Activated effector memory CD4-positive, alpha-beta T cell treated with anti-CD3 and anti-CD28 coated beads, Interleukin-2, amount 50 U/mL, for 16 hours (primary cell): ENCODE data around the gene ESR1.
"Not testable (repeated sequence)": the region's sequence is repeated elsewhere in the genome, so short reads cannot be mapped to it uniquely, and the experiment has no call there.

Experiments
- DNase-seq: peaks from one replicate; pipeline ENCODE4 v3.0.0-alpha.2; 2020

Gene ESR1

GRCh38 chr6:151814614-151815013, 7.1 kb downstream of the ESR1 start:
- DNase-seq = no peak

GRCh38 chr6:151822252-151823111, 15.0 kb downstream of the ESR1 start:
- DNase-seq = no peak

GRCh38 chr6:151826517-151827142, 19.1 kb downstream of the ESR1 start:
- no peak for DNase-seq

- no peak for DNase-seq
Measured at GRCh38 chr6:151832710-151833109, 25.2 kb downstream of the ESR1 start.

DNA sequence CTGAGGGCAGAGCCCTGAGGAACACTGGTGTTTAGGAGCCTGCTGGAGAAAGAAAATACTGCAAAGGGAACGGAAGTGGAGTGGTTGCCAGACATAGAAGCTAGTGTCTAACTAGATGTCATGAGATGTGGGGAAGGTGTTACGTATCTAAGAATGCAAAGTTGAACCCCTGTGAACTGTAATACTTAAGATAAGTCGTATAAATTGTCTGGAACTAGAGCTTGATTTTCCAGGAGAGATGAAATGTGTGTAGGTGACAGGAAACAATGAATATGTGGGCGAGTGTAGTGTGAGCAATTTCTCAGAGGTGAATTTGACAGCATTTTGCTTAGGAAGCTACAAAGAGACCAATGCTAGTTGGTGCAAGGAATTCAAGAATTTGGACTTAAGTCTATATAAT, 27.9 kb downstream of the ESR1 start:
- DNase-seq = no peak

- DNase-seq = no peak
Measured at GRCh38 chr6:151837223-151837622, 29.7 kb downstream of the ESR1 start.

GRCh38 chr6:151842816-151843215, 35.3 kb downstream of the ESR1 start:
- no peak for DNase-seq

- no peak for DNase-seq
Measured at GRCh38 chr6:151847064-151847463, 39.6 kb downstream of the ESR1 start.

DNA sequence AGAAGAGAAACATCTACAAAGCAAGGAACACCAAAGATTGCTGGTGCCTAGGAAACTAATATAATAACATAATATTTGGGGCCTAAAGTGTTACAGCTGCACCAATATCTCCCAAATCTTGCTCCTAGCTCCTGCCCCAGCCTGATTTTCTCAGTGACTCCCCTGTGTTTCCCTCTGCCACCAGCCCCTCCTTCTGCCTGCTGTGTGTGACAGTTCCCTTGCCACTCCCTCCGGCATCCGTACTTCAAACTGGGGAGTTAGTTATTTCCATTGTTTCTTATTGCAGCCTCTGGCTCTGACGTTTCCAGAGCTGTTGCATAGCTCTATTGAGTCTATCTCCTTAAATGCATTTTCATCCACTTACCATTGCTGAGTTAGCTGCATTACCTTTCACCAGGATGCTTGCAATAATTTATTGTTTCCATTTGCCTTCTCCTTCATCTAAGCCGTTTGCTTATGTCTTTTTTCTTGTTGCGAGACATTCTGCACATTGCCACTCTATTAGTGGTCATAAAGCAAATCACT, 43.1 kb downstream of the ESR1 start:
- no peak for DNase-seq

DNA sequence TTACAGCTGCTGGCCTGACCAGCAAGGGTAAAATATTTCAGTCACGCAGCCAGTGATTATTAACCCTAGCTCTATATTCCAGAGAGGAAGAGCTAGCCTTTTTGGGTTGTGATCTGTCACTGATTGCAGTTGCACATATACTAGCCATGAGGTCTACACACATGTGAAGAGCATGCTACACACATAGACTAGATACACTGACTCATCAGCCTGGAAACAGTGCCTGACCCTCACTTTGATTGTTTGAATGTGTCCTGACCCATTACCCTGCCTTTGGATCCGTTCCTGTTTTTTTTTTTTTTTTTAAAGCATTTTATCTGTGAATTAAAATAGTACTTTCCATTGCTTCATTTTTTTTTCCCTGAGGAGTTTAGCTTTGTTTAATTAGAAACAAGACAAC, 50.8 kb downstream of the ESR1 start:
- no peak for DNase-seq

- no peak for DNase-seq
Measured at GRCh38 chr6:151862461-151862860, 55.0 kb downstream of the ESR1 start.

DNA sequence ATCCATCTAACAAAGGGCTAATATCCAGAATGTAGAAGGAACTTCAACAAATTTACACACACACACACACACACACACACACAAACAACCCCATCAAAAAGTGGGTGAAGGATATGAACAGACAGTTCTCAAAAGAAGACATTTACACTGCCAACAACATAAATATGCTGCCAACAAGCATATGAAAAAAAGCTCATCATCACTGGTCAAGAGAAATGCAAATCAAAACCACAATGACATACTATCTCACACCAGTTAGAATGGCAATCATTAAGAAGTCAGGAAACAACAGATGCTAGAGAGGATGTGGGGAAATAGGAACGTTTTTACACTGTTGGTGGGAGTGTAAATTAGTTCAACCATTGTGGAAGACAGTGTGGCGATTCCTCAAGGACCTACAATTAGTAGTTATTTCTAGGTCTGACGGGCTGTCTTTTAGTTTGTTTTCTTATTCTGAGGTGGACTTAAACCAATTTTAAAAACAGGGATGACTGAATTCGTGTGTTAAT, 59.9 kb downstream of the ESR1 start:
- not testable (repeated sequence) for DNase-seq

DNA sequence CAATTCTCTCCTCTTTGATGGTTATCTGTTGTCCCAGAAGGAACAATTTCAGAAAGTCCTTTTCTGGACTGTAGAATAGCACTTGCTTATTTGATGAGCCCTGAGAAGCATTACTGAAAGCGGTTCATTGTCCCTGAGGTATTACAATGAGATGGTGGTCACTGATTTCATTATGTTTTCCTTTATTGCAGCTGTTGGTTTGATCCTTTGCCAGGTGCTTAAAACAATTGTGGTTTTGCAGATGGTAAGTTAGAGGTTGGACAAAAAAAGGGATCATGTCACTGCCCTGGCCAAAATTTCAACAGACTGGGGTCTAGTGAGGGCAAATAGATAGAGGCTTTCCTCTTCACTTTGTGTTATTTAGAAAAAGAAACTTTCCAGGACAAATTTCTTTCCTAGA, 61.9 kb downstream of the ESR1 start:
- no peak for DNase-seq

DNA sequence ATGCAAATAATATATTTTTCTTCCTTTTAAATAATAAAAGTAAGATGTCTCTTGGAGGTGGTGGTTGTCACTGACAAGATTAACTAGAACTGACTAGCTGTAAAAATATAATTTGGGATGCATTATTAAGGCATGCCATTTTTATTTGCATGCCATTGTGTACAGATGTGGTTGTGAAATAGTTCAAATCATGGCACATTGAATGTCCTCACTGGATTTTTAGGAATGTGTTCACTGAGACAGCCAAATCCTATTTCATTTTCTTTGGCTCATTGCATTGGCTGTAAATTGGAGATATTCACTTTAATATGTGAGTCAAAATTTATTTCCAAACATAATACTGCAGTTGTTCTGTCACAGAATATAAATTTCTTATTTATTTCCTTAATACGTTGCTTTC, 62.3 kb downstream of the ESR1 start:
- DNase-seq = no peak

DNA sequence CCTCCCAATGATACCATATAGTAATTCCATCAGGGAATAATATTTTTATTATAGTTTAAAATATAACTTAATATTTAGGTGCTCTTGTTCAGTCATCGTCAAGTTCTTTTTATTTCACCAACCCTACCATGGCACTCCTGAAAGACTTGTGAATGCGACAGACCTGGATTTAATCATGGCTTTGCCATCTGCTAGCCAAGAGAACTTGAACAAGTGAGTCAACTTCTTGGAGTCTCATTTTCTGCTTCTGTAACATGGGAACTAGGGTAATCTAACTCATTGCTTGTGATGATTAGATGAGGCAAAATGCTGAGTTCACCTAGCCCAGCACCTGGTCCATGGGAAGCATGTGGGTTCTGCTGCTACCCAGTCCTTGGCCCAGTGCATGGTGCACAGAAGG, 62.9 kb downstream of the ESR1 start:
- no peak for DNase-seq

DNA sequence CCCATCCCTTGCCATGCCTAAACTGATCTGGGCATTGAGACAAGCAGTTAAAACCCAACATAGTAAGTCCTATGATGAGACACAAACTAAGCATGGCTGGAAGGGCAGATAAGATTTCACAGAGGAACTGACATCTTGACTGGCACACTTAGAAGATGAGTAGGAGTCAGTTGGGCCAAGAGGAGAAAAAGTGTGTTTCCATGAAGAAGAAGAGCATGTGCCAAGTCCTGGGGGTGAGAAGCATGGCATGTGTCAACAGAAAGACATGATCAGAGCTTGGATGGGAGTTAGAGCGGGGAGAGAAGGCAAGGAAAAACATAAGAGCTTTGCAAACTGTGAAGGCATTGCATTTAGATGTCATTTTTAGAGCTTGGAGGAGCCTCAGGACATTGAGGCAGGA, 68.0 kb downstream of the ESR1 start:
- no peak for DNase-seq

DNA sequence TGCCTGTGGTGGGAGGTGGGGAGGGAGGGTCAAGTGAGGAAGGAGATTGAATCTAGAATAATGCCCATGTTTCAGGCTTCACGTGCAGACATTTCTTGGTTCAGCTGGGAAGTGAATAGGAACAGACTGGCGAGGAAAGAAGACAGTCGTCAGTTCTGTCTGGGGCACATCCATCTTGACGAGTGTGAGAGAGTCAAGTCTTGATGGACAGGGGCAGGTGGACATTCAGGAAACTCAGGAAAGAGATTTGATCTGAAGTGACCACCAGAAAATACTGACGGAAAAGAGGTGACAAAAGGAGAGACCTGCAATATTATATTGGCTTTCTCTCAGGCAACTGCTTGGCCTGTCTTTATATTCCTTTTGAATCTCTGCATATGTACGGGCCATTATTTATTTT, 68.6 kb downstream of the ESR1 start:
- no peak for DNase-seq

DNA sequence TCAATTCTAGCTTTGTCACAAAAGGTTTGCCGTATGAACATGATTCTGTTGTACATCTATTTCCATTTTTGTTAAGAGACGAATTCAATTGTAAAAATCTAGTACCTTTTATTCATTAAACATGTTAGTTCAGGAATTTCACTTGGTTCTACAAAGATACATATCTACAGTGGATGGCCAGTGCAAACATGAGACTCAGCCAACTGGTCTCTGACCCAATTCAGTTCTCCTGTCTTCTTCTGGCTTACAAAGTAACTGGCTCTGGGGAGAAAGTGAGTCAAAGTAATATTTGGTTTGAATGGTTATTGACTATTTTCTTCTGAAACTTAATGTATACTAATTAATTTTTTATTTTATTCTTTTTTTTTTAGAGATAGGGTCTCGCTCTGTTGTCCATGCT, 70.0 kb downstream of the ESR1 start:
- DNase-seq = no peak

GRCh38 chr6:151881231-151881630, 73.7 kb downstream of the ESR1 start:
- DNase-seq = no peak

GRCh38 chr6:151882206-151882605, 74.7 kb downstream of the ESR1 start:
- DNase-seq = no peak

DNA sequence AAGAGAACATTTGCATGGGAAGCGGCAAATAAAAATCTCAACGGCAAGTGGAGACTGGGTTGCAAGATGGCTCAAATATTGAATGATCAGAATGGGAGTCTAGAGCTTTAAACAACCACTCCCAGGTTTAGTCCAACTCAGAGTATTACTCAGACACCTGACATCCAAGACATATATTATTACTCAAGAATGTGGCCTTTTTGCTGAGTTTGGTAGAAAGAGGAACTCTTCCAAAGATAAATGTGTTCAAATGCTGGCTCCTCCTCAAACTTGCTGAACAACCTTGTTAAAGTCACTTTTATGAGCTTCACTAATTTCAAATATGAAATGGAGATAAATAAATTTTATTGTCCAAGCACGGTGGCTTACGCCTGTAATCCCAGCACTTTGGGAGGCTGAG, 77.8 kb downstream of the ESR1 start:
- DNase-seq = no peak

DNA sequence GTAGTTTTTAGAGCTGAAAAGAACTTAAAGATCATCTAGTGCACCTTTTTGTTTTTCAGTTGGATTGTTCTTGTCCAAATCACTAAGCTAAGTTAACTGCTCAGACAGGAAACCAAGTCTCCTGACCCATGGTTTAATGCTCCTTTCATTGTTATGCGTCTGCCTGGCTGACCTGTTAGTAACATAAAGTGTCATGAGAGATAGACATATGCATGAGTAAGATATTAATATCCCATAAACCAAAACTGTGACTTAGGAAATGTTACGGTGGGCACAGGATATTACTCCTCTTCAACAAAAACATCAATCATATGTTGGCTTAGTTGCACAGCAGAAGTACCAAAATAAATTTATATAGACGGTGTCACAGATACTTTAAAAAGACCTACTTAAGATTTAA, 84.0 kb downstream of the ESR1 start:
- DNase-seq = no peak

DNA sequence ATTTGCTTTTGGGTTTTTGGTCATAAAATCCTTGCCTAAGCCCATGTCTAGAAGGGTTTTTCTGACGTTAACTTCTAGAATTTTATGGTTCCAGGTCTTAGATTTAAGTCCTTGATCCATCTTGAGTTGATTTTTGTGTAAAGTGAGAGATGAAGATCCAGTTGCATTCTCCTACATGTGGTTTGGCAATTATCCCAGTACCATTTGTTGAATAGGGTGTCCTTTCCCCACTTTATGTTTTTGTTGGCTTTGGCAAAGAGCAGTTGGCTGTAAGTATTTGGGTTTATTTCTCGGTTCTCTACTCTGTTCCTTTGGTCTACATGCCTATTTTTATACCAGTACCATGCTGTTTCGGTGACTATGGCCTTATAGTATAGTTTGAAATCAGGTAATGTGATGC, 86.9 kb downstream of the ESR1 start:
- DNase-seq = not testable (repeated sequence)

- not testable (repeated sequence) for DNase-seq
Measured at GRCh38 chr6:151899221-151899620, 91.7 kb downstream of the ESR1 start.
